Mesendoderm (in vitro differentiated cells): ENCODE results near the gene MZF1.

Experiments used
- DNase-seq: peaks from one replicate; pipeline ENCODE4 v3.0.0; 2013
- H2AK5ac ChIP-seq: 2 replicates; pipeline ENCODE4 v1.6.1; 2013; ENCODE audit warnings: low read length, inconsistent platforms
- H2BK120ac ChIP-seq: 2 replicates; pipeline ENCODE4 v1.6.1; 2013; ENCODE audit warnings: low read depth, mild to moderate bottlenecking, low read length, moderate library complexity, mixed read lengths
- H2BK15ac ChIP-seq: replicated peaks from 2 replicates; pipeline ENCODE4 v1.6.1; 2013; ENCODE audit warnings: low read depth, mild to moderate bottlenecking, moderate library complexity
- H2BK5ac ChIP-seq: 2 replicates; pipeline ENCODE4 v1.6.1; 2013; ENCODE audit warnings: low read length, inconsistent platforms
- H3K18ac ChIP-seq: 2 replicates; pipeline ENCODE4 v1.6.1; 2013; ENCODE audit warnings: mild to moderate bottlenecking, low read length, mixed read lengths
- H3K23ac ChIP-seq: one replicate; pipeline ENCODE4 v1.6.1; 2013; ENCODE audit warnings: low read length
- H3K27ac ChIP-seq: 2 replicates; pipeline ENCODE4 v1.5.1; 2013; ENCODE audit warnings: low read depth, mild to moderate bottlenecking, inconsistent platforms, low read length, moderate library complexity
- H3K27me3 ChIP-seq: 2 replicates; pipeline ENCODE4 v1.6.1; 2013; ENCODE audit warnings: low read length, control low read depth, mild to moderate bottlenecking, inconsistent platforms; ENCODE audit not compliant: insufficient read depth, poor library complexity
- H3K36me3 ChIP-seq: 2 replicates; pipeline ENCODE4 v1.6.1; 2013; ENCODE audit warnings: low read length, inconsistent platforms; ENCODE audit not compliant: control insufficient read depth, insufficient read depth
- H3K4ac ChIP-seq: one replicate; pipeline ENCODE4 v1.6.1; 2013; ENCODE audit warnings: low read depth, mild to moderate bottlenecking, low read length, moderate library complexity
- H3K4me1 ChIP-seq: 2 replicates; pipeline ENCODE4 v1.6.1; 2013; ENCODE audit warnings: low read depth, low read length, inconsistent platforms; ENCODE audit not compliant: control insufficient read depth
- H3K4me2 ChIP-seq: 2 replicates; pipeline ENCODE4 v1.6.1; 2013; ENCODE audit warnings: low read length
- H3K4me3 ChIP-seq: 2 replicates; pipeline ENCODE4 v1.5.1; 2013; ENCODE audit warnings: mild to moderate bottlenecking, low read length
- H3K56ac ChIP-seq: one replicate; pipeline ENCODE4 v1.6.1; 2013; ENCODE audit warnings: low read length
- H3K79me1 ChIP-seq: 2 replicates; pipeline ENCODE4 v1.6.1; 2013; ENCODE audit warnings: low read length, inconsistent platforms
- H3K79me2 ChIP-seq: 2 replicates; pipeline ENCODE4 v1.6.1; 2013; ENCODE audit warnings: mild to moderate bottlenecking, low read length; ENCODE audit not compliant: control insufficient read depth, insufficient read depth
- H3K9ac ChIP-seq: 2 replicates; pipeline ENCODE4 v1.6.1; 2013; ENCODE audit warnings: low read length, inconsistent platforms
- H4K5ac ChIP-seq: one replicate; pipeline ENCODE4 v1.6.1; 2013; ENCODE audit warnings: low read length
- H4K8ac ChIP-seq: one replicate; pipeline ENCODE4 v1.6.1; 2013; ENCODE audit warnings: low read depth, mild to moderate bottlenecking, control low read depth, low read length, moderate library complexity
- WGBS: extraction: QIAGEN DNeasy Blood & Tissue Kit; methylation state at CpG from one replicate; pipeline ENCODE4 v1.1.7; 2013; ENCODE audit warnings: low lambda C conversion rate, missing lambda C conversion rate; ENCODE audit not compliant: insufficient coverage; ENCODE audit errors: extremely low coverage; 5-methylcytosine and 5-hydroxymethylcytosine counted together

The MZF1 gene

GRCh38 chr19:58584498-58585441 is 11.6 kb upstream of the MZF1 start:
- no peak overlapping the region for H2BK15ac ChIP-seq
- H2BK5ac ChIP-seq, result no peak overlapping the region
- no peaks in the 10 kb centered on the region for H3K27me3 ChIP-seq
- no peak overlapping the region for H3K18ac ChIP-seq
- H3K9ac ChIP-seq, result no peak overlapping the region
- H2BK120ac ChIP-seq, result no peak overlapping the region
- no peak overlapping the region for H3K23ac ChIP-seq
- no peak overlapping the region for H2AK5ac ChIP-seq
- H3K4me2 ChIP-seq, result no peak overlapping the region
- H4K5ac ChIP-seq, result no peak overlapping the region
- no peaks in the 10 kb centered on the region for H3K4me1 ChIP-seq
- no peaks in the 10 kb centered on the region for H3K36me3 ChIP-seq
- H3K27ac ChIP-seq, result no peak overlapping the region
- H3K56ac ChIP-seq, result no peak overlapping the region
- H4K8ac ChIP-seq, result no peak overlapping the region
- DNase-seq, result no peak
- H3K79me1 ChIP-seq, result no peaks in the 10 kb centered on the region
- H3K4ac ChIP-seq, result no peak overlapping the region
- WGBS, result no CpG with 5 or more reads among the region's 9 CpGs
- no peaks in the 10 kb centered on the region for H3K79me2 ChIP-seq
- H3K4me3 ChIP-seq, result no peak overlapping the region

DNA sequence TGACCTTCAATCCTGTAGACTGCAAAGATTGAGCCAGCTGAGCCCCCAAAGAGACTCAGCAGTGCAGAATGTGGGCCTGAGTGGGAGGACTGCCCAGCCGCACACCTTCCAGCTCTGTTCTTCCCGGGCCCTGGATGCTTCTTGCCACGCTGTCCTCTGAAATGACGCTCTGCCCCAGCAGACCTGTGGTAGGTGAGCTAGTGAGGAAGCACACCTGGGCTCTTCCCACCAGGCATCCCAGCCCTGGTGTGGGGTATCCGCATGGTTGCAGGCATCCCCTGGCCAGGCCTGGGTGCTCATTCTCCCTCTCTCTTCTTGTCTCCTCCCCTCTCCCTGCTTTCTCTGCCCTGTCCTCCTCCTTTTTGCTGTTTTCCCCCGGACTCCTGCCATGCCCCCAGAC is 9.8 kb upstream of the MZF1 start:
- no peak overlapping the region for H2AK5ac ChIP-seq
- H4K5ac ChIP-seq, result no peak overlapping the region
- no peak overlapping the region for H2BK5ac ChIP-seq
- no peak for DNase-seq
- H3K27ac ChIP-seq, result no peak overlapping the region
- no peaks in the 10 kb centered on the region for H3K79me2 ChIP-seq
- H3K56ac ChIP-seq, result no peak overlapping the region
- H4K8ac ChIP-seq, result no peak overlapping the region
- H3K18ac ChIP-seq, result no peak overlapping the region
- H3K23ac ChIP-seq, result no peak overlapping the region
- H3K36me3 ChIP-seq, result no peaks in the 10 kb centered on the region
- no peak overlapping the region for H2BK120ac ChIP-seq
- peaks cover 2% of the 10 kb centered on the region for H3K79me1 ChIP-seq
- H3K27me3 ChIP-seq, result no peaks in the 10 kb centered on the region
- H3K4me3 ChIP-seq, result no peak overlapping the region
- WGBS, result no CpG with 5 or more reads among the region's 6 CpGs
- no peak overlapping the region for H2BK15ac ChIP-seq
- H3K4ac ChIP-seq, result no peak overlapping the region
- no peak overlapping the region for H3K9ac ChIP-seq
- H3K4me2 ChIP-seq, result no peak overlapping the region
- no peaks in the 10 kb centered on the region for H3K4me1 ChIP-seq

- no peaks in the 10 kb centered on the region for H3K4me1 ChIP-seq
- no peaks in the 10 kb centered on the region for H3K27me3 ChIP-seq
- H3K27ac ChIP-seq, result no peak overlapping the region
- no peaks in the 10 kb centered on the region for H3K36me3 ChIP-seq
- H2BK15ac ChIP-seq, result no peak overlapping the region
- H3K4ac ChIP-seq, result no peak overlapping the region
- H3K4me2 ChIP-seq, result no peak overlapping the region
- H4K8ac ChIP-seq, result no peak overlapping the region
- H3K79me1 ChIP-seq, result peaks cover 2% of the 10 kb centered on the region
- no peak overlapping the region for H2BK120ac ChIP-seq
- no peaks in the 10 kb centered on the region for H3K79me2 ChIP-seq
- H3K4me3 ChIP-seq, result no peak overlapping the region
- H4K5ac ChIP-seq, result no peak overlapping the region
- no CpG with 5 or more reads among the region's 62 CpGs for WGBS
- no peak overlapping the region for H2BK5ac ChIP-seq
- no peak overlapping the region for H3K18ac ChIP-seq
- H3K23ac ChIP-seq, result no peak overlapping the region
- no peak overlapping the region for H2AK5ac ChIP-seq
- peak overlapping the region; percentile 42 for H3K9ac ChIP-seq
- H3K56ac ChIP-seq, result no peak overlapping the region
- DNase-seq, result peak; percentile 96
Measured at GRCh38 chr19:58581227-58582141, 8.3 kb upstream of the MZF1 start.

DNA sequence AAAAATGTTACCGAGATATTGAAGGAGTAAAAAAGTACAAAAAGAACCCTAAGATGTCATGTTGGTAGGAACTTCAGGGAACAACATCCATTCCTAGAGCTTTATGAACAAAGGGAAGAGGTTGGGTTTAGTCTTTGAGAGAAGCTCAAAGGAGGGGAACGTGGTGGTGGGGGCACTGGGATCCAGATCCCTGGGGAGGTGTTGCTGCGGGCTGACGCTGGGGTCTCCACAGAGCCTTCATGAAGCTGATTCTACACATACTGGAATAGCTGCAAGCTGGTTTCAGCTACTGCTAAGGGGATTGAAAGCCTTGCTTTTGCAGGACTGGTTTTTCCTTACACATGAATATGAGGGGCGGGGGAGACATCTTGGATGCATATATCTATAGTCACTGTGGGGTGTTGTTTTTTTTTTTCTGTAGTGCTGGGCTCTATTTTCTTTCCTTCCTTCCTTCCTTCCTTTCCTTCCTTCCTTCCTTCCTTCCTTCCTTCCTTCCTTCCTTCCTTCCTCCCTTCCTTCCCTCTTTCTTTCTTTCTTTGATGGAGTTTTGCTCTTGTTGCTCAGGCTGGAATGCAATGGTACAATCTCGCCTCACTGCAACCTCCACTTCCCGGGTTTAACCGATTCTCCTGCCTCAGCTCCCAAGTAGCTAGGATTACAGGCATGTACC is 6.5 kb upstream of the MZF1 start:
- DNase-seq, result no peak
- no peak overlapping the region for H3K56ac ChIP-seq
- no peak overlapping the region for H2BK5ac ChIP-seq

GRCh38 chr19:58578012-58578925 is 5.1 kb upstream of the MZF1 start:
- H3K4ac ChIP-seq, result no peak overlapping the region
- H3K27ac ChIP-seq, result no peak overlapping the region
- peaks cover 3% of the 10 kb centered on the region for H3K4me1 ChIP-seq
- no peak for DNase-seq
- no peak overlapping the region for H4K8ac ChIP-seq
- H2BK15ac ChIP-seq, result no peak overlapping the region
- no peak overlapping the region for H3K23ac ChIP-seq
- no peak overlapping the region for H2BK5ac ChIP-seq
- H3K56ac ChIP-seq, result no peak overlapping the region
- H3K27me3 ChIP-seq, result no peaks in the 10 kb centered on the region
- no CpG with 5 or more reads among the region's 11 CpGs for WGBS
- peaks cover 2% of the 10 kb centered on the region for H3K79me1 ChIP-seq
- H2AK5ac ChIP-seq, result no peak overlapping the region
- no peak overlapping the region for H3K4me3 ChIP-seq
- H2BK120ac ChIP-seq, result no peak overlapping the region
- no peak overlapping the region for H3K18ac ChIP-seq
- H3K9ac ChIP-seq, result no peak overlapping the region
- H3K4me2 ChIP-seq, result no peak overlapping the region
- H3K79me2 ChIP-seq, result no peaks in the 10 kb centered on the region
- no peak overlapping the region for H4K5ac ChIP-seq
- H3K36me3 ChIP-seq, result no peaks in the 10 kb centered on the region

More for the DNA sequence above, 6.5 kb upstream of the MZF1 start:
- H3K4me3 ChIP-seq, result no peak overlapping the region
- H2BK15ac ChIP-seq, result no peak overlapping the region
- no peaks in the 10 kb centered on the region for H3K79me2 ChIP-seq
- H2AK5ac ChIP-seq, result no peak overlapping the region
- H2BK120ac ChIP-seq, result no peak overlapping the region
- H3K18ac ChIP-seq, result no peak overlapping the region
- no peak overlapping the region for H3K4ac ChIP-seq
- no peak overlapping the region for H4K5ac ChIP-seq
- H4K8ac ChIP-seq, result no peak overlapping the region
- no CpG with 5 or more reads among the region's 8 CpGs for WGBS
- no peaks in the 10 kb centered on the region for H3K27me3 ChIP-seq
- no peak overlapping the region for H3K27ac ChIP-seq
- H3K23ac ChIP-seq, result no peak overlapping the region
- H3K79me1 ChIP-seq, result peaks cover 2% of the 10 kb centered on the region
- H3K36me3 ChIP-seq, result no peaks in the 10 kb centered on the region
- H3K4me2 ChIP-seq, result no peak overlapping the region
- no peak overlapping the region for H3K9ac ChIP-seq
- H3K4me1 ChIP-seq, result no peaks in the 10 kb centered on the region
